ENCODE results near the gene MXRA8. TPM values are rescaled to one million over a fixed set of nuclear protein-coding genes. Genes with fewer than 3 reads are reported as not detected.

The MXRA8 gene
- total RNA-seq, 1 donor from 2014 or later: 20.2 TPM

GRCh38 chr1:1356796-1357401, 1.5 kb downstream of the MXRA8 start:
- Histone ChIP-seq H3K4me1 (peaks cover 77% of the 10 kb centered on the region), H3K27ac (replicated peaks) (peak overlapping the region; percentile 84)
- DNase-seq: no peak

GRCh38 chr1:1356166-1356795, 2.1 kb downstream of the MXRA8 start:
- H3K27ac ChIP-seq (replicated peaks): peak overlapping the region; percentile 84

More at GRCh38 chr1:1356796-1357401, 1.5 kb downstream of the MXRA8 start:
- intact Hi-C loops (cut with micrococcal nuclease): no loop called here
- TF ChIP-seq CTCF (IDR thresholded peaks at IDR 0.05; ENCODE audit: borderline replicate concordance): no peak
- Histone ChIP-seq H3K36me3 (no peaks in the 10 kb centered on the region), H3K4me3 (peak overlapping the region; percentile 69), H3K9me3 (replicated peaks) (no peaks in the 10 kb centered on the region), H3K27me3 (ENCODE audit: low read depth) (peaks cover 88% of the 10 kb centered on the region)

GRCh38 chr1:1355416-1355815, 2.9 kb downstream of the MXRA8 start:
- peak overlapping the region; percentile 69 for H3K4me3 ChIP-seq
- H3K27me3 ChIP-seq (ENCODE audit: low read depth): peaks cover 79% of the 10 kb centered on the region
- no peaks in the 10 kb centered on the region for H3K9me3 ChIP-seq (replicated peaks)
- H3K27ac ChIP-seq (replicated peaks): peak overlapping the region; percentile 84
- H3K36me3 ChIP-seq: no peaks in the 10 kb centered on the region
- peaks cover 73% of the 10 kb centered on the region for H3K4me1 ChIP-seq
- no peak for TF ChIP-seq CTCF (IDR thresholded peaks at IDR 0.05; ENCODE audit: borderline replicate concordance)
- no peak for DNase-seq
- intact Hi-C loops (cut with micrococcal nuclease): no loop called here

More at GRCh38 chr1:1356166-1356795, 2.1 kb downstream of the MXRA8 start:
- no peaks in the 10 kb centered on the region for H3K9me3 ChIP-seq (replicated peaks)
- no peak for DNase-seq
- H3K36me3 ChIP-seq: no peaks in the 10 kb centered on the region
- no peak for TF ChIP-seq CTCF (IDR thresholded peaks at IDR 0.05; ENCODE audit: borderline replicate concordance)
- peak overlapping the region; percentile 69 for H3K4me3 ChIP-seq
- H3K4me1 ChIP-seq: peaks cover 77% of the 10 kb centered on the region
- peaks cover 81% of the 10 kb centered on the region for H3K27me3 ChIP-seq (ENCODE audit: low read depth)
- intact Hi-C loops (cut with micrococcal nuclease): no loop called here

GRCh38 chr1:1354271-1355247, 3.8 kb downstream of the MXRA8 start:
- no peak for TF ChIP-seq CTCF (IDR thresholded peaks at IDR 0.05; ENCODE audit: borderline replicate concordance)
- Histone ChIP-seq H3K9me3 (replicated peaks) (no peaks in the 10 kb centered on the region), H3K4me3 (peak overlapping the region; percentile 69), H3K27me3 (ENCODE audit: low read depth) (peaks cover 72% of the 10 kb centered on the region), H3K36me3 (no peaks in the 10 kb centered on the region), H3K27ac (replicated peaks) (peak overlapping the region; percentile 84), H3K4me1 (peaks cover 65% of the 10 kb centered on the region)
- intact Hi-C loops (cut with micrococcal nuclease): no loop called here
- DNase-seq: no peak

GRCh38 chr1:1353389-1354151, 4.8 kb downstream of the MXRA8 start:
- Histone ChIP-seq H3K27ac (replicated peaks) (peak overlapping the region; percentile 71), H3K27me3 (ENCODE audit: low read depth) (peaks cover 63% of the 10 kb centered on the region), H3K9me3 (replicated peaks) (no peaks in the 10 kb centered on the region), H3K4me1 (peaks cover 57% of the 10 kb centered on the region), H3K4me3 (peak overlapping the region; percentile 8), H3K36me3 (no peaks in the 10 kb centered on the region)
- intact Hi-C loops (cut with micrococcal nuclease): no loop called here
- DNase-seq: no peak
- no peak for TF ChIP-seq CTCF (IDR thresholded peaks at IDR 0.05; ENCODE audit: borderline replicate concordance)
